ENCODE measurements around the gene HSPA12B. TPM values are rescaled to one million over a fixed set of nuclear protein-coding genes. Genes with fewer than 3 reads are reported as not detected.
"Not testable (repeated sequence)": the region's sequence is repeated elsewhere in the genome, so short reads cannot be mapped to it uniquely, and the experiment has no call there.

Gene HSPA12B
- total RNA-seq, 1 experiment from 2014 or later = not detected

DNA sequence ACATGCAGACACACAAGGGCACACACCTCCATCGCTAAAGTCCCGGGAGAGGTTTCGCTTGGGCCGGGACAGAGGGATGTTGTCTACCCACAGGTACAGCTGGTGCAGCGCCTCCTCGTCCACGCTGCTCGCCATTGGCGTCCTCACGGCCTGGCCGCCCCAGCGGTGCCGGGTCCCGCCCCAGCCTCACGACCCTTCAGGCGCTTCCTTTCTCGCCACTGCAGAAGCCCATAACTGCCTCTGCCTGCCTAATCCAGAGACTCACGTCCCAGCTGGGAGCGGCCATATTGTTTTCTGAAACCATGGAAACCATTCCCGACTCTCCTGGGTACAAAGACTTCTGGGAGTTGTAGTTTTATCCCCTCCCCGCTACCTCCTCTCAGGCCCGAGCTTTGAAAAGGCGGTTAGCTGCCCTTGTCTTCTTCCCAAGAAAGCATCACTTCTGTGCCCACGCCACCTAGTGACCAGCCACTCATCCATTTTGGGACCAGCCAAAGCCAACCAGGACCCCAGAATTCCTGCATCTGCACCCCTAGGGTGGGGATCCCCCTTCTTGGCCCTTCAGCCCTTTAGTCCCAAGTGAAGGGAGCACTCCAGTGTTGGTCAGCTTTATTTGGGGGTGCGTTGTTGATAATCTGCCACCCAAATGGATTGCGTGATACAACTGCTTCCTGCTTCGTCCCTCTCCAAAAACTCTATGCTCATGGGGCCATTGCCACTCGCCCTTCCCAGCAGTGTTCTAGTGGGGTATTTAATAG, 48.8 kb downstream of the HSPA12B start, which contains the start of gene SPEF1:
Gene SPEF1 (minus strand): TSS at position 296 of the 758 bp plus-strand sequence. CDS start 161 bp downstream, at position 135.
- DNase-seq (ENCODE audit: low spot score) = peak; percentile 97
- in situ Hi-C loops (cut with HindIII; ENCODE audit: low sequenced_read_pairs) = no loop called here

DNA sequence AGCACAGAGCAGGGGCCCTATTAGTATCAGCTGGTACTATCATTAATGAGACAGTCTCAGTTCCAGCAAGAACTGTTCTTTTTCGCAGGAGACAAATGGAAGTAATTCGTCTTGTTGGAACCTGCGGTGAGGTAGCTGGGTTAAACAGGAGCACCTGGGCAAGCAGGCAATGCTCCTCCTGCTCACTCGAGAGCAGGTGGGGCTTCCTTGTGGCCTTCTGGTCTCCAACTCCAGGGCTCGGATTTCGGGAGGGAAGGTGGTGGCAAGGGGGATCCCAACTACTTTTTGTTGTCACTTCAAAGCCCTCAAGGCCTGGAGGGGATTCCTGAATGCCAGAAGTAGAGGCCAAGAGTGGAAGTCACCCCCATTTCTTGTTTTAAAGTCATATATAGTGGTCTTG, 50.1 kb downstream of the HSPA12B start:
- in situ Hi-C loops (cut with HindIII; ENCODE audit: low sequenced_read_pairs) = no loop called here

DNA sequence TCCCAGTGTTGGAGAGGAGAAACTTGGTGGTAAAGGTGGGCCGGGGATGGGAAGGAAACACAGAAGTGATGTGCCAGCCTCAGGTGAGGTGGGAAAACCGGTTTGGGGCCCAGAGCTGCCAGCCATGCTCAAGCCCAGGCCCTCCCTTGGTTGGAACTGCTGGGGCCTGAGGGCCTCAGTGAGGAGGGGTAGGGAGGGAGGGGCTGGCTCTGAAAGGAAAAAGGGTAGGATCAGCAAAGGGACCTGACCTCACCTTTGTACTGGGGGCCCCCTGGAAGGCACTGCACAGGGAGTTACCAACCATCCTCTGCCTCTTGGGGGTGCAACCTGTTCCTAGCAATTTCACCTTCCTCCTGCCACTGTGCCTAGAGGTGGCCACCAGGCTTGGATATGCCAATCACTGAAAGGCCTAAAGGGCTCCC, 50.6 kb downstream of the HSPA12B start:
- DNase-seq (ENCODE audit: low spot score) = no peak
- in situ Hi-C loops (cut with HindIII; ENCODE audit: low sequenced_read_pairs) = no loop called here

More for the DNA sequence above, 50.1 kb downstream of the HSPA12B start:
- DNase-seq (ENCODE audit: low spot score) = no peak

DNA sequence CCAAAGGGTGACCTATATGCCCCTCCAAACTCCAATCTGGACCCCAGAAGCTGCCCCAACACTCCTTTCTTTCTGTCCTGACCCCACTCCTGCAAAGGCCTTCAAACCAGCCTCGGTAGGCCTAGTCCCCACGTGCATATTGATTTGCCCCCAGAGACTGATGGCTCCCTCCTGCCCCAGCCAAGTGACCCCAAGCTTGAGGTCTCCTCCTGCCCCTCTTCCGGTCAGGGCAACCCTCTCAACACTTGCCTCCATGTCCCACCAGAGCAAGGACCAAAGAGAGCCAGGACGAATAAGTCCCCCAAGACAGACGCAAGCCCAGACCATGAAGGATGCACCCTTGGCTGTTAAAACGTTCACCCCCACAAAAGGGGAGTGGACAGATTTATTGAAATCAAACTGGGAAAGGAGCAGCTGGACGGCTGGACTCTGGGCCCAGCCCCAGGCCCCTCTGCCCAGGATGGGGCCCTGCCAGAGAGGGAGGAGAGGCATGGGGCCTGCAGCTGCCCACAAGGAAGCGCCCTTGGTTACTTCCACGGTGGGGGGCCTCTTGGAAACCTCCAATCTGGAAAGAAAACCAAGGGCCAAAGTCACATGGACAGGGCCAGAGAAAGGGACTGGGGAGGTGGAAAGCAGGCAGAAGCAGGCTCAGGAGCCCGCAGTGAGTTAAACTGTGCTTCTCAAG, 51.2 kb downstream of the HSPA12B start:
- no peak for DNase-seq (ENCODE audit: low spot score)
- in situ Hi-C loops (cut with HindIII; ENCODE audit: low sequenced_read_pairs) = no loop called here

DNA sequence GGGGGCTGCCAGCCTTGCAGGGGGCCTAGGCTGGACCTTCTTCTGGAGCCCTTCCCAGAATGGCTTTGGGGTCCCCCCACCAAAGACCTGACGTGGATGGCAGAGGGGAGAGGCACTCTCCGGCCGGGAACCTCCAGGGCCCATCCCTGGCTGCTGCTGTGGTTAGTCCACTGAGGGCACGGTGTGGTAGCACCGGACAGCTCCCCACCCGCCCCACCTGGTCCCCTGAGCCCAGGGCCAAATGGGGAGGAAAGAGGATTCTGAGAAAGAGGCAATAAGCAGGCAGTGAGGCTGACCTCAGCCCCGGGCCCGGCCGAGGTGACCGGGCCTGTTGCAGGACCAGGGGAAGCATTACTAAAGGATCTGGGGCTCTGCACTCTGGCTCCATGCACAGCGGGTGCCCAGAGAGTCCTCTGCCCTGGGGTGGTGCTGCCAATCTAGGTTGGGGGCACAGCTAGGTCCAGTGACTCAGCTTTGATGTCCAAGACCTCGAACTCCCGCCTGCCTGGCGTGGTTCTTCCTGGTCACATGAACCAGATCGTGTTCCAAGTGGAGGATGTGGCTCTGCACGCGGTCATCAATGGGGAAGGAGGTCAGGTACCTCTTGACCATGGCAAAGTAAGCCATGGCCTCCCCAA, 51.9 kb downstream of the HSPA12B start:
- in situ Hi-C loops (cut with HindIII; ENCODE audit: low sequenced_read_pairs) = no loop called here

DNA sequence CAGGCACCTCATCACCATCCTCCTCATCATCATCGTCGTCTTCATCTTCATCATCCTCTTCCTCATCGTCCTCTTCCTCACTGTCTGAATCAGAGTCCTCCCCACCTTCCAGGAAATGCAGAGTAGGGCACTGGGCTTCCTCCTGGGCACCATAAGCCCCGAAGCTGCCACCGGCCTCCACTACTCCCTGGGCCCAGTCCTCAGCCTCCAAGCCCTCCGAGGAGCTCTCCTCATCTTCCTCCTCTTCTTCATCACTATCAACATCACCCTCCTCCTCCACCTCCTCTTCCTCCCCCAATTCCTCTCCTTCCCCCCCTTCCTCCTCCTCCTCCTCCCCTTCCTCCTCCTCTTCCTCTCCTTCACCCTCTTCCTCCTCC, 52.4 kb downstream of the HSPA12B start:
- in situ Hi-C loops (cut with HindIII; ENCODE audit: low sequenced_read_pairs) = no loop called here
- DNase-seq (ENCODE audit: low spot score) = no peak

More for the DNA sequence above, 51.9 kb downstream of the HSPA12B start:
- DNase-seq (ENCODE audit: low spot score) = no peak

DNA sequence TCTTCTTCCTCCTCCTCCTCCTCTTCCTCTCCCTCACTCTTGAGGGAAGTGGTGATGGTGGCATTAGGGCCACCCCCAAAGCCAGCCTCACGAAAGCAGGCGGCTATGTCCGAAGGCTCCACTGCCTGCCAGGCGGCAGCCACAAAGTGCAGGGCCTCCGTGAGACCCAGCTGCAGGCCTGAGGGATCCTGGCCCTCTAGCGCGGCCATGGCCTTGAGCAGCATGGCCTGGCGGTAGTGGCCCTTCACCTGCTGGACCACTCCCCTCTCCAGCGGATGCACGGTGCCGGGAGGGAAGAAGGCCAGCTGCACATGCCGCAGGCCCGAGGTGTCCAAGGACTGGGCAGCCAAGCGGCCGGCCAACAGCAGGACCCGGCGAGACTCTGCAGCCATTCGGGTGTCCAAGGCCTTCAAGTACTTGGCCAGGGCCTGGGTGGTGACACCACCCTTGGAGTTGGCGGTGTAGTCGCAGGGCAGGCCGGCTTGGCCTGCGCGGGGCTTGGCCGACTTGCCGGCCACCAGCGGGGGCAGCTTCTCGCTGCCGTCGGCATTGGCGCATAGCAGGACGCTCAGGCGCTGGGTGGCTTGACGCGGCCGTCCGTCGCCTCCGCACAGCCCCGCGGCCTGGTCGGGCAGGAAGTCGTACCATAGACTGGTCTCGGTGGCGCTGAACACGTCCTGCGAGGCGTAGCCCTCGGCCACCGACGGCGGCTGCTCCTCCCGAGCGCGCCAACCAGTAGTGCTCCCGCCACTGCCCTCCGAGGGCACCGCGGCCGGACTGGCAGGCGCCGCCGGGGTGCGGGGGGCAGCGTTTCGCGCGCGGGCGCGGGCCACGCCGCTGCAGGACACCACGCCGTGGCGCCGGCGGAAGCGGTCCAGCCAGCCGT, 53.0 kb downstream of the HSPA12B start:
- in situ Hi-C loops (cut with HindIII; ENCODE audit: low sequenced_read_pairs) = no loop called here
- DNase-seq (ENCODE audit: low spot score) = no peak

DNA sequence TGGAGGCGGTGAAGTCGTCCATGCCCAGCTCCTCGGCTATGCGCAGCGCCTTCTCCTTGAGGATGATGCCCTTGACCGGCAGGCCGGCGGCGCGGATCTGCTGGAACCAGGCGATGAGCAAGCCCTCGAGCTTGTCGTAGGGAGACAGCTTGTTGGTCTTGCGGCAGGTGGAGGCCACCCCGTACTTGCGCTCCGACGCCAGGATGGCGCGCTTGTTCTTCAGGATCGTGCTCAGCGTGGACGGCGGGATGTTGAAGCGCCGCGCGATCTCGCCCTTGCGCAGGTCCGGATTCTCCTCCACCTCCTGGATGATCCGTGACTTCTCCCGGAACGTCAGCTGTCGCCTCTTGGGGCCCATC, 53.6 kb downstream of the HSPA12B start:
- in situ Hi-C loops (cut with HindIII; ENCODE audit: low sequenced_read_pairs) = no loop called here
- DNase-seq (ENCODE audit: low spot score) = no peak

DNA sequence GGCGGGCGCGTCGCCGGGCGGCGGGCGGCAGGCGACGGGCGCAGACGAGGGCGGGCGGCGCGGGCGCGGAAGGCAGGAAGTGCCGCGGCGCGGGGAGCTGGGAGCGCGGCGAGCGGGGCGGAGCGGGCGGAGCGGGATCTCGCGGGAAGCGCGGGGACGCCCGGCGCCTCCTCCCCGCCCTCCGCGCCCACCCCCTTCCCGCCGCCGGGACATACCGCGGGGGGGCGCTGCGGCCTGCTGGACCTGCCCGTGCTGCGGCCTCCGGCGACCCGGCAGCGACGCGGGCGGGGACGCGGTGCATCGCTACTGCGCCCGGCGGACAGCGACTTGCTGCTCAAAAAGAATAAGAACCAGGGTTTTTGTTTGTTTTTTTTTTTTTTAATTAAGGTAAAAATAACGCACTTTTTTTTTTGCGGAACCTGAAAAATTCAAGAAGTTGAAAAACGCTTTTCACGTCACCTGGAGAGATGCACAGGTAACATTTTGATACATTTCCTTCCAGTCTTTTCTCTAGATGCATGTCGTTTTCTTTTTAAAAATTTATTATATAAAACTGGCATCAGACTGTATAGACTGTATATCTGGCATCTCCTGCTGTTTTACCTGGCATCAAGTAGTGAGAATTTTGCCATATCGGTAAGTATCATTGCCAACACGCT, 54.3 kb downstream of the HSPA12B start, which contains the start of gene CENPB:
Gene CENPB (minus strand): TSS at position 76 of the 659 bp plus-strand sequence. CDS start 257 bp downstream, outside the sequence.
- in situ Hi-C loops (cut with HindIII; ENCODE audit: low sequenced_read_pairs) = no loop called here
- DNase-seq (ENCODE audit: low spot score) = peak; percentile 83

DNA sequence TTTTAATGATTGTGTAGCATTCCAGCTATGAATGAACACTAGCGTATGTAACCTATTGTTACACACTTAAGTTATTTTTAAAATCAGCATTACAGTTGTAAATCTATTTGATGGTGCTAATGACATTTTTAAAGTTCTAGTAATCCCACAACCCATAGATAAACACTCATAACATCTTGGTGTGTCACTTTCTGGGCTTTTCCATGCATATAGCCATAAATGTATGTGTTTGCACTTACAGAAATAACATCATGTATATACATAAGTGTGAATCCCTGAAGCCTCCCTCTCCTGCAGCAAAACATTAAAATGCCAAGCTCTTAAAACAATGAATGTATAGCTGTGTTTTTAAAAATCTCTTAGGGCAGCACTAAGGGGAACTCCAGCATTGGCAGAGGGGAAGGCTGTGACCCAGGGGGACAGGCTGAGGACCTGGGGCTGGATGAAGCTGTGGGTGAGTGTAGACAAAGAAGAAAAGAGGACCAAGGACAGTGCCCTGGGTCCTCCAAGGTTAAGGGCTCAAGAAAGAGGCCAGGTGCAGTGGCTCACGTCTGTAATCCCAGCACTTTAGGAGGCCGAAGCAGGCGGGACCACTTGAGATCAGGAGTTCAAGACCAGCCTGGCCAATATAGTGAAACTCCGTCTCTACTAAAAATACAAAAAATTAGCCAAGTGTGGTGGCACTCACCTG, 55.0 kb downstream of the HSPA12B start:
- in situ Hi-C loops (cut with HindIII; ENCODE audit: low sequenced_read_pairs) = no loop called here
- no peak for DNase-seq (ENCODE audit: low spot score)

DNA sequence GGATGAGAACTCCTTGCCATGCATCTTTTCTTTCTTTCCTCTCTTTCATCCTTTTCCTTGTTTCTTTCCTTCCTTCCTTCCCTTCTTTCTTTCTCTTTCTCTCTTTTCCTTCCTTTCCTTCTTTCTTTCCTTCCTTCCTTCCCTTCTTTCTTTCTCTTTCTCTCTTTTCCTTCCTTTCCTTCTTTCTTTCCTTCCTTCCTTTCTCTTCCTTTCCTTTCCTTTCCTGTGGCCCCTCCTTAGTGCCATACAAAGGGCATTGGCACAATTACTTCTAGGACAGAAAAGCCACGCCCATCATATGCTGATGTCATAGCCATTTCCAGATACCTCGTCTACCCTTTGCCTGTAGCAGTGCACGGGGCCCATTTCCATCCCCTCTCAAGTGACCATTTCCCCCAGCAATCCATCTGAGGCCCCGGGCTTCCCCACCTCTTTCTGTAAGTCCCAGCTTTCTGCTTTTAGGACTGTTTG, 56.2 kb downstream of the HSPA12B start:
- in situ Hi-C loops (cut with HindIII; ENCODE audit: low sequenced_read_pairs) = no loop called here
- no peak for DNase-seq (ENCODE audit: low spot score)

DNA sequence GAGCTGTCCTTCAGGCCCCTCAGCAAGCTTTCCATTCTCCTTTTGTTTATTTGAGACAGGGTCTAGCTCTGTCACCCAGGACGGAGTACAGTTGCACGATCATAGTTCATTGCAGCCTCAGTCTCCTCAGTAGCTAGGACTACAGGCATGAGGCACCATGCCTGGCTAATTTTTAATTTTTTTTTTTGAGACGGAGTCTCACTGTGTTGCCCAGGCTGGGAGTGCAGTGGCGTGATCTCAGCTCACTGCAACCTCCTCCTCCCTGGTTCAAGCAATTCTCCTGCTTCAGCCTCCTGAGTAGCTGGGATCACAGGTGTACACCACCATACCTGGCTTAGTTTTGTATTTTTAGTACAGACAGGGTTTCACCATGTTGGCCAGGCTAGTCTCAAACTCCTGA, 56.7 kb downstream of the HSPA12B start:
- DNase-seq (ENCODE audit: low spot score); in situ Hi-C loops (cut with HindIII; ENCODE audit: low sequenced_read_pairs): not testable (repeated sequence)

DNA sequence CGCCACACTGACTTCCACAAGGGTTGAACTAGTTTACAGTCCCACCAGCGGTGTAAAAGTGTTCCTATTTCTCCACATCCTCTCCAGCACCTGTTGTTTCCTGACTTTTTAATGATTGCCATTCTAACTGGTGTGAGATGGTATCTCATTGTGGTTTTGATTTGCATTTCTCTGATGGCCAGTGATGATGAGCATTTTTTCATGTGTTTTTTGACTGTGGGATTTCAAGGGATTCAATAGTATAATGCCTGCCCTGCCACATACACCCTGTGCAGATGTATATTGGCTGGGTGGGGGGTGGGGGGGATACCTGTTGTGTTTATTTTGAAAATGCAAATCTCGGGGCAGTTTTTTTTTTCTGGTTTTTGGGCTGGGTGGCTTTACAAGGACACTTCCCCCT, 61.7 kb downstream of the HSPA12B start:
- in situ Hi-C loops (cut with HindIII; ENCODE audit: low sequenced_read_pairs); DNase-seq (ENCODE audit: low spot score): not testable (repeated sequence)

DNA sequence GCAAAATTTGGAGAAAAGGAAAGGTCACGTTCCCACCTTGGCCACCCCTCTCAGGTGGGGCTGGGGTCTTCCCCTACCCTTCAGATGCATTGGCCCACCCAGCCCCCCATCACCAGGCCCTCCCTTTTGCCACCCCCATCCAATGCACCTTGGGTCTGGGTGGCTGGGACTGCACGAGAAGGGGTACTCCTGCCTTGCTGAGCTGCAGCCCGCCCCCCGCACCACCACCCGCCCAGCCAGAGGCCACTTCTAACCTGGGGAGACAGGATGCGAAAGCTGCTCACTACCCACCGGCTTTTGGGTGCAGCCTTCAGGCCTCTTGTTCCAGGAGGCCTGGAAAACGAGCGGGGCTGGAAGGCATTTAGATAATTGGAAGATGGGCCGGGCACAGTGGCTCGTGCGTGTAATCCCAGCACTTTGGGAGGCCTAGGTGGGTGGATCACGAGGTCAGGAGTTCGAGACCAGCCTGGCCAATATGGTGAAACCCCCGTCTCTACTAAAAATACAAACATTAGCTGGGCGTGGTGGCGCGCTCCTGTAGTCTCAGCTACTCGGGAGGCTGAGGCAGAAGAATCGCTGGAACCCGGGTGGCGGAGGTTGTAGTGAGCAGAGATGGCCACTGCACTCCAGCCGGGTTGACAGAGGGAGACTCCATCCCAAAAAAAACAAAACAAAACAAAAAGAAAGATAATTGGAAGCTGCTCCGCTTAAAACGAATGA, 62.4 kb downstream of the HSPA12B start:
- in situ Hi-C loops (cut with HindIII; ENCODE audit: low sequenced_read_pairs) = no loop called here

DNA sequence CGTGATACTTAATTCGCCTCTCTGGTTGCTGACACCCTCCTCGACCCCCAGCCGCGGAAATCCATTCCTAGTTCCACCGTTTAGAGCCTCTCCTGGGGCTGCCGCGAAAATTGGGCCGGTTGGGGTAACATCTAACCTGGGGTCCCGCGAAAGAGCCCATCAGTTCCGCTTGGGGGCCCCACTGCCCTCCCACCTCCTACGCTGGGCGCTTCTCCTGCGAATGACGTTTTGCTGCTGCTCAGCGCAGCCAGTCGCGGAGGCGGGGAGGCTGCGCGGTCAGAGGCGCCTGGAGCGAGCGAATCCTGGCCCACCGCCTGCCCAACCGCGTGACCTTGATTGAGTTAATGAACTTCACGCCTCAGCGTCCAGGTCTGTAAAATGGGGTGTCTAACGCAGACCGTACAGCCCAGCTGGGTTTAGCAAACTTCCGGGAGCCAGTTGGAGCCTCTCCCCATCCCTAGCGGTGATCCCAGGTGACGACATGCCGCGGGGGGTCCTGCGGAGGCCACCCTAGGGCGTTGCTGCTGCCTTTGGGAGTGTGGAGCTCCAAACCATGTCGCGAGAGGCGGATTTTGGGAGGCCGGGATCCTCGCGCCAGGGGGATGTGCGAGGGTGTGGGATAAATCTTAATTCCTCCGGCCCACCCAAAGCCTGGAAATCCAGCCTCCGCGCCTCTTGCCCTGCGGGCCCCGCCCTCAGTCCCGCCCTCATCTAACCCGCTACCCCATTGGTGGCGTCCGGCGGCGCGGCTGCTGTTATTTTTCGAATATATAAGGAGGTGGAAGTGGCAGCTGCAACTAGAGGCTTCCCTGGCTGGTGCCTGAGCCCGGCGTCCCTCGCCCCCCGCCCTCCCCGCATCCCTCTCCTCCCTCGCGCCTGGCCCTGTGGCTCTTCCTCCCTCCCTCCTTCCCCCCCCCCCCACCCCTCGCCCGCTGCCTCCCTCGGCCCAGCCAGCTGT, 63.3 kb downstream of the HSPA12B start, which contains the start of gene CDC25B:
Gene CDC25B (plus strand): TSS at position 800 of the 958 bp plus-strand sequence. CDS start 222 bp downstream, outside the sequence.
- in situ Hi-C loops (cut with HindIII; ENCODE audit: low sequenced_read_pairs) = no loop called here
- peak; percentile 90 for DNase-seq (ENCODE audit: low spot score)

More for the DNA sequence above, 62.4 kb downstream of the HSPA12B start:
- DNase-seq (ENCODE audit: low spot score) = no peak
